Common myeloid progenitor, CD34-positive (primary cell): ENCODE measurements around the gene CLPSL2.

Experiments used
- CTCF ChIA-PET: fragments of 350-600 bp; sonication (Branson Sonifier 250); formaldehyde crosslinking; loops from one replicate; lab custom pipeline; 2021; ENCODE audit warnings: antibody characterized with exemption; lab: Charles Lee
- POLR2A ChIA-PET: fragments of 350-600 bp; sonication (Branson Sonifier 250); formaldehyde crosslinking; loops from one replicate; lab custom pipeline; 2021; ENCODE audit warnings: antibody characterized with exemption; lab: Charles Lee
- DNase-seq, 3 donors: peaks; one replicate each; pipeline versions ENCODE4 v3.0.0 to v3.0.0-alpha.2; 2013
- H3K27ac ChIP-seq, 2 experiments: 1 replicate in 1 of 2; 2 replicates in 1 of 2; pipeline ENCODE4 v1.7.0; 2013; ENCODE audit warnings: inconsistent platforms in 2 of 2, low read length in 2 of 2, mild to moderate bottlenecking in 2 of 2, low read depth in 1 of 2, moderate library complexity in 1 of 2; ENCODE audit not compliant: severe bottlenecking in 2 of 2, insufficient read depth in 1 of 2, poor library complexity in 1 of 2
- H3K27me3 ChIP-seq, 5 experiments: replicated peaks in 2 of 5; 1 replicate in 3 of 5; 2 replicates in 2 of 5; pipeline versions ENCODE4 v1.6.1 to v1.7.0; 2013; ENCODE audit warnings: low read length in 4 of 5, mild to moderate bottlenecking in 2 of 5, moderate library complexity in 2 of 5, inconsistent platforms in 1 of 5; ENCODE audit not compliant: insufficient read depth in 5 of 5, control insufficient read depth in 4 of 5
- H3K36me3 ChIP-seq, 4 experiments: 1 replicate in 2 of 4; 2 replicates in 2 of 4; pipeline versions ENCODE4 v1.6.1 to v1.7.0; 2013; ENCODE audit warnings: low read length in 3 of 4, control low read depth in 1 of 4, mild to moderate bottlenecking in 1 of 4; ENCODE audit not compliant: control insufficient read depth in 4 of 4, insufficient read depth in 4 of 4
- H3K4me1 ChIP-seq, 4 experiments: 1 replicate in 3 of 4; 2 replicates in 1 of 4; pipeline versions ENCODE4 v1.6.1 to v1.7.1; 2013; ENCODE audit warnings: low read length in 3 of 4, mild to moderate bottlenecking in 3 of 4, control low read depth in 1 of 4, inconsistent platforms in 1 of 4, moderate library complexity in 1 of 4; ENCODE audit not compliant: control insufficient read depth in 4 of 4, insufficient read depth in 4 of 4; ENCODE audit errors: control extremely low read depth in 1 of 4
- H3K4me3 ChIP-seq, 7 experiments: 1 replicate in 4 of 7; 2 replicates in 3 of 7; pipeline versions ENCODE4 v1.5.1 to v1.7.0; 2013; ENCODE audit warnings: mild to moderate bottlenecking in 7 of 7, low read length in 6 of 7, moderate library complexity in 6 of 7, inconsistent platforms in 2 of 7, low read depth in 2 of 7, control low read depth in 1 of 7; ENCODE audit not compliant: insufficient read depth in 4 of 7, control insufficient read depth in 1 of 7; ENCODE audit errors: extremely low read depth in 1 of 7
- H3K9me3 ChIP-seq, 5 experiments: 1 replicate in 4 of 5; 2 replicates in 1 of 5; pipeline versions ENCODE4 v1.6.1 to v1.7.1; 2013; ENCODE audit warnings: low read length in 4 of 5, mild to moderate bottlenecking in 2 of 5, inconsistent platforms in 1 of 5, low read depth in 1 of 5, moderate library complexity in 1 of 5; ENCODE audit not compliant: control insufficient read depth in 4 of 5, insufficient read depth in 2 of 5; ENCODE audit errors: control extremely low read depth in 1 of 5
- WGBS: methylation state at CpG from one replicate; pipeline ENCODE4 v1.1.5; 2013; ENCODE audit not compliant: insufficient coverage; 5-methylcytosine and 5-hydroxymethylcytosine counted together

The CLPSL2 gene

GRCh38 chr6:35804996-35805736, 28.8 kb downstream of the CLPSL2 start, which contains the start of gene LHFPL5:
LHFPL5 (plus strand) TSS chr6:35805352; CDS start chr6:35805671, 319 bp downstream.
- ChIA-PET CTCF (interaction anchor here (0.5 kb wide), 1 partner anchor 160 kb away, joined by 4 read pairs; no protein-coding TSS in a partner anchor), POLR2A (no interaction called here)
- 14% methylated on average over 33 of the region's 40 CpGs for WGBS
- Histone ChIP-seq H3K4me1 (peaks cover 0 to 8% (median 4%) of the 10 kb centered on the region in 4 experiments), H3K27me3 (peaks cover 0 to 6% (median 0%) of the 10 kb centered on the region in 5 experiments), H3K27ac (no peak within 1 kb of the TSS), H3K4me3 (peak within 1 kb of the TSS in 5 of 7 experiments; percentile 29 to 51 (median 40)), H3K9me3 (no peaks in the 10 kb centered on the region), H3K36me3 (no peaks in the 10 kb centered on the region)
- peak; percentile 17 to 58 (median 56) for DNase-seq

GRCh38 chr6:35808688-35809087, 32.3 kb downstream of the CLPSL2 start:
- H3K4me1 ChIP-seq: peaks cover 0 to 8% (median 4%) of the 10 kb centered on the region in 4 experiments
- H3K27me3 ChIP-seq: peaks cover 0 to 6% (median 0%) of the 10 kb centered on the region in 5 experiments
- no peaks in the 10 kb centered on the region for H3K9me3 ChIP-seq
- H3K4me3 ChIP-seq: no peak overlapping the region
- POLR2A ChIA-PET: no interaction called here
- H3K36me3 ChIP-seq: no peaks in the 10 kb centered on the region
- WGBS: 100% methylated on average over 1 of the region's 3 CpGs
- CTCF ChIA-PET: no interaction called here
- DNase-seq: no peak
- no peak overlapping the region for H3K27ac ChIP-seq

- DNase-seq: no peak
- Histone ChIP-seq H3K4me3 (no peak overlapping the region), H3K9me3 (no peaks in the 10 kb centered on the region), H3K4me1 (peaks cover 0 to 7% (median 3%) of the 10 kb centered on the region in 4 experiments), H3K36me3 (no peaks in the 10 kb centered on the region), H3K27me3 (peaks cover 0 to 6% (median 0%) of the 10 kb centered on the region in 5 experiments), H3K27ac (no peak overlapping the region)
- ChIA-PET POLR2A (no interaction called here), CTCF (no interaction called here)
- 81% methylated on average over 4 of the region's 5 CpGs for WGBS
These were observed 33.4 kb downstream of the CLPSL2 start for GRCh38 chr6:35809809-35810208.

GRCh38 chr6:35810971-35811698, 34.7 kb downstream of the CLPSL2 start:
- no peak for DNase-seq
- Histone ChIP-seq H3K27me3 (no peaks in the 10 kb centered on the region), H3K27ac (no peak overlapping the region), H3K4me3 (no peak overlapping the region), H3K9me3 (peaks cover 0 to under 1% (median 0%) of the 10 kb centered on the region in 5 experiments), H3K36me3 (no peaks in the 10 kb centered on the region), H3K4me1 (no peaks in the 10 kb centered on the region)
- CTCF ChIA-PET: interaction anchor here (0.5 kb wide), 1 partner anchor 149 kb away, joined by 3 read pairs; no protein-coding TSS in a partner anchor
- 93% methylated on average over 12 of the region's 14 CpGs for WGBS
- POLR2A ChIA-PET: no interaction called here

- H3K36me3 ChIP-seq: no peaks in the 10 kb centered on the region
- WGBS: 80% methylated on average over 5 of the region's 6 CpGs
- no peaks in the 10 kb centered on the region for H3K4me1 ChIP-seq
- H3K9me3 ChIP-seq: peaks cover 0 to 4% (median 0%) of the 10 kb centered on the region in 5 experiments
- ChIA-PET CTCF (interaction anchor here (0.5 kb wide), 1 partner anchor 150 kb away, joined by 3 read pairs; no protein-coding TSS in a partner anchor), POLR2A (no interaction called here)
- no peak overlapping the region for H3K27ac ChIP-seq
- no peaks in the 10 kb centered on the region for H3K27me3 ChIP-seq
- no peak for DNase-seq
- no peak overlapping the region for H3K4me3 ChIP-seq
These were observed 35.2 kb downstream of the CLPSL2 start for GRCh38 chr6:35811699-35811995.

- Histone ChIP-seq H3K36me3 (no peaks in the 10 kb centered on the region), H3K27me3 (no peaks in the 10 kb centered on the region), H3K4me1 (no peaks in the 10 kb centered on the region), H3K9me3 (peaks cover 0 to 7% (median 0%) of the 10 kb centered on the region in 5 experiments), H3K27ac (no peak overlapping the region), H3K4me3 (no peak overlapping the region)
- ChIA-PET POLR2A (interaction anchor here (0.6 kb wide), 1 partner anchor 574 kb away, joined by 3 read pairs; no protein-coding TSS in a partner anchor), CTCF (no interaction called here)
- no peak for DNase-seq
These were observed 41.1 kb downstream of the CLPSL2 start for GRCh38 chr6:35817515-35817914.

GRCh38 chr6:35823601-35824000, 47.2 kb downstream of the CLPSL2 start:
- no peak overlapping the region for H3K4me3 ChIP-seq
- no peaks in the 10 kb centered on the region for H3K36me3 ChIP-seq
- H3K4me1 ChIP-seq: no peaks in the 10 kb centered on the region
- no CpG with 5 or more reads among the region's 2 CpGs for WGBS
- DNase-seq: no peak
- no peak overlapping the region for H3K27ac ChIP-seq
- no peaks in the 10 kb centered on the region for H3K9me3 ChIP-seq
- ChIA-PET CTCF (no interaction called here), POLR2A (no interaction called here)
- no peaks in the 10 kb centered on the region for H3K27me3 ChIP-seq
